B cell (primary cell): Measurements from ENCODE around the gene RFX3. TPM values are rescaled to one million over a fixed set of nuclear protein-coding genes. Genes with fewer than 3 reads are reported as not detected.
A peak's percentile ranks its signal among the peaks of the same experiment; 100 is the strongest.

ENCODE experiments used
- ATAC-seq: fragments of 200-7000 bp; cut with Tn5 transposase; one replicate; pipeline ENCODE4 v1.10.0; 2021; ENCODE audit warnings: low read depth, mild to moderate bottlenecking, moderate number of reproducible peaks, moderate library complexity
- CTCF ChIA-PET: fragments of 350-600 bp; sonication (Branson Sonifier 250); formaldehyde crosslinking; loops from one replicate; lab custom pipeline; 2021; ENCODE audit warnings: antibody characterized with exemption, inconsistent platforms; lab: Charles Lee
- POLR2A ChIA-PET: fragments of 350-600 bp; sonication (Branson Sonifier 250); formaldehyde crosslinking; loops from one replicate; lab custom pipeline; 2021; ENCODE audit warnings: antibody characterized with exemption; lab: Charles Lee
- DNase-seq: peaks from one replicate; pipeline ENCODE4 v3.0.0; 2013
- H2AFZ ChIP-seq: 2 replicates; pipeline ENCODE4 v1.6.1; 2012; ENCODE audit warnings: mild to moderate bottlenecking, low read depth, low read length; ENCODE audit not compliant: insufficient read depth, poor library complexity, severe bottlenecking
- H3K27ac ChIP-seq, 2 donors: 1 replicate in 1 of 2; 2 replicates in 1 of 2; pipeline ENCODE4 v1.5.1; 2012 to 2013; ENCODE audit warnings: low read length in 2 of 2, mild to moderate bottlenecking in 2 of 2, moderate library complexity in 1 of 2
- H3K27me3 ChIP-seq, 4 experiments: fragments of 200-600 bp in 1 of 4; sonication (generic) in 1 of 4; replicated peaks in 1 of 4; 1 replicate in 2 of 4; 2 replicates in 2 of 4; pipeline versions ENCODE4 v1.6.1 to v1.7.0; 2013 to 2016; ENCODE audit warnings: low read length in 3 of 4, mild to moderate bottlenecking in 2 of 4, mixed read lengths in 1 of 4, moderate library complexity in 1 of 4; ENCODE audit not compliant: insufficient read depth in 4 of 4, control insufficient read depth in 3 of 4; ENCODE audit errors: control extremely low read depth in 1 of 4
- H3K36me3 ChIP-seq, 2 experiments: replicated peaks in 1 of 2; 1 replicate in 1 of 2; 2 replicates in 1 of 2; pipeline versions ENCODE4 v1.6.1 to v1.7.1; 2013; ENCODE audit warnings: low read length in 1 of 2; ENCODE audit not compliant: insufficient read depth in 2 of 2, control insufficient read depth in 1 of 2; ENCODE audit errors: control extremely low read depth in 1 of 2, extremely low read depth in 1 of 2
- H3K4me1 ChIP-seq, 2 donors: fragments of 200-600 bp in 1 of 2; sonication (generic) in 1 of 2; 1 replicate in 1 of 2; 2 replicates in 1 of 2; pipeline versions ENCODE4 v1.5.1 to v1.6.1; 2013 to 2017; ENCODE audit warnings: low read length in 2 of 2; ENCODE audit not compliant: control insufficient read depth in 2 of 2, insufficient read depth in 2 of 2
- H3K4me2 ChIP-seq: replicated peaks from 2 replicates; pipeline ENCODE3; 2012; ENCODE audit warnings: mild to moderate bottlenecking, low read depth, low read length; ENCODE audit not compliant: poor library complexity, severe bottlenecking
- H3K4me3 ChIP-seq, 5 experiments: fragments of 200-600 bp in 1 of 5; sonication (generic) in 1 of 5; 1 replicate in 3 of 5; 2 replicates in 2 of 5; pipeline versions ENCODE4 v1.5.1 to v1.7.0; 2011 to 2016; ENCODE audit warnings: low read length in 4 of 5, mild to moderate bottlenecking in 4 of 5, low read depth in 2 of 5, control low read depth in 1 of 5, moderate library complexity in 1 of 5; ENCODE audit not compliant: insufficient read depth in 1 of 5; ENCODE audit errors: control extremely low read depth in 1 of 5, extremely low read depth in 1 of 5
- H3K79me2 ChIP-seq: fragments of 200-600 bp; sonication (generic); one replicate; pipeline ENCODE4 v1.6.0; 2016; ENCODE audit warnings: low read length; ENCODE audit not compliant: control insufficient read depth, insufficient read depth
- H3K9ac ChIP-seq: fragments of 200-600 bp; sonication (generic); 2 replicates; pipeline ENCODE4 v1.6.1; 2017; ENCODE audit warnings: mild to moderate bottlenecking, low read length, moderate library complexity
- H3K9me3 ChIP-seq, 3 donors: one replicate each; pipeline versions ENCODE4 v1.6.1 to v1.7.1; 2013; ENCODE audit warnings: low read length in 2 of 3; ENCODE audit not compliant: control insufficient read depth in 2 of 3, insufficient read depth in 1 of 3; ENCODE audit errors: control extremely low read depth in 1 of 3
- H4K20me1 ChIP-seq: 2 replicates; pipeline ENCODE4 v1.6.0; 2012; ENCODE audit warnings: mild to moderate bottlenecking, low read length; ENCODE audit not compliant: insufficient read depth, control insufficient read depth, poor library complexity, severe bottlenecking
- H3K27ac Mint-ChIP-seq: one replicate; pipeline ENCODE4 v1.8.0; 2021; ENCODE audit warnings: mixed read lengths
- H3K27me3 Mint-ChIP-seq: one replicate; pipeline ENCODE4 v1.8.0; 2021; ENCODE audit warnings: mixed read lengths
- H3K4me1 Mint-ChIP-seq: one replicate; pipeline ENCODE4 v1.8.0; 2021; ENCODE audit warnings: mixed read lengths
- H3K4me3 Mint-ChIP-seq: one replicate; pipeline ENCODE4 v1.8.0; 2021; ENCODE audit warnings: mixed read lengths
- H3K9me3 Mint-ChIP-seq: one replicate; pipeline ENCODE4 v1.8.0; 2022; ENCODE audit warnings: mixed read lengths; ENCODE audit not compliant: insufficient read depth
- CTCF ChIP-seq: fragments of 200-600 bp; IDR thresholded peaks from one replicate; pipeline ENCODE4 v1.8.0; 2022; ENCODE audit warnings: antibody characterized with exemption, mild to moderate bottlenecking
- EZH2 ChIP-seq: IDR thresholded peaks from 2 replicates; pipeline ENCODE4 v1.6.1; 2012; ENCODE audit warnings: borderline replicate concordance, low read depth, mild to moderate bottlenecking, moderate library complexity, low read length; ENCODE audit not compliant: insufficient read depth, poor library complexity, severe bottlenecking
- WGBS: methylation state at CpG from one replicate; pipeline ENCODE4 v1.1.5; 2013; ENCODE audit warnings: missing lambda C conversion rate; ENCODE audit not compliant: insufficient coverage; 5-methylcytosine and 5-hydroxymethylcytosine counted together
- intact Hi-C: fragments of 100-400 bp; cut with micrococcal nuclease; formaldehyde crosslinking; loops from one replicate; pipeline ENCODE4 v1.10.0; 2022
- polyA plus RNA-seq: library from polyadenylated mRNA; depleted of rRNA; stranded (reverse); fragments of >200 nt; gene quantifications from 2 replicates; pipeline ENCODE4 v1.2.3, GENCODE V29; 2012
- total RNA-seq, 2 donors: library from RNA; stranded (reverse); fragments of 120-200 nt in 1 of 2; gene quantifications; 1 replicate in 1 of 2; 2 replicates in 1 of 2; pipeline versions ENCODE4 v1.2.3 to v1.2.4, GENCODE V29; 2013 to 2022

RFX3 gene
- total and polyA plus RNA-seq, 2 donors (not counting 1 experiment from before 2014, with no cell fraction given) = 6.1 to 39.1 TPM

- 93% methylated on average over 3 of the region's 7 CpGs for WGBS
- peaks cover 3% of the 10 kb centered on the region for H3K79me2 ChIP-seq
- POLR2A ChIA-PET = interaction anchor here (1.2 kb wide), 1 partner anchor 47 kb away, joined by 3 read pairs; no protein-coding TSS in a partner anchor
- peaks cover 2 to 11% of the 10 kb centered on the region in 2 experiments for H3K36me3 ChIP-seq
- H3K9me3 ChIP-seq = peaks cover 0 to 10% (median 10%) of the 10 kb centered on the region in 3 donors
- H4K20me1 ChIP-seq = no peaks in the 10 kb centered on the region
- H3K4me1 Mint-ChIP-seq = peaks cover 51% of the 10 kb centered on the region
- H3K4me1 ChIP-seq = peaks cover 42 to 45% of the 10 kb centered on the region in 2 donors
- peak overlapping the region; percentile 92 for H3K27ac Mint-ChIP-seq
- CTCF ChIA-PET = interaction anchor here (1.1 to 3.7 kb wide), 3 partner anchors 9 to 47 kb away, joined by 3 to 19 read pairs (median 5); partner anchors contain the start of gene RFX3
- H3K4me3 Mint-ChIP-seq = peak overlapping the region; percentile 69
- H3K9ac ChIP-seq = no peak overlapping the region
- DNase-seq (peak; percentile 62), ATAC-seq (peak; percentile 44)
- no peaks in the 10 kb centered on the region for H3K27me3 ChIP-seq
- peak overlapping the region; percentile 61 to 63 for H3K27ac ChIP-seq
- H3K4me3 ChIP-seq = peak overlapping the region in 1 of 5 experiments; percentile 8
- peak overlapping the region; percentile 53 for H3K4me2 ChIP-seq
- intact Hi-C loops = loop anchor here (1.0 to 2.0 kb wide), 2 partner anchors 15 to 44 kb away; no protein-coding TSS in a partner anchor
- no peaks in the 10 kb centered on the region for H3K27me3 Mint-ChIP-seq
- no peak for TF ChIP-seq EZH2
- no peak for TF ChIP-seq CTCF
- peaks cover 4% of the 10 kb centered on the region for H3K9me3 Mint-ChIP-seq
- peak overlapping the region; percentile 36 for H2AFZ ChIP-seq
Observed at GRCh38 chr9:3479514-3480352, 46.1 kb downstream of the RFX3 start.
